ENCODE measurements around the gene CARS2.

DNA sequence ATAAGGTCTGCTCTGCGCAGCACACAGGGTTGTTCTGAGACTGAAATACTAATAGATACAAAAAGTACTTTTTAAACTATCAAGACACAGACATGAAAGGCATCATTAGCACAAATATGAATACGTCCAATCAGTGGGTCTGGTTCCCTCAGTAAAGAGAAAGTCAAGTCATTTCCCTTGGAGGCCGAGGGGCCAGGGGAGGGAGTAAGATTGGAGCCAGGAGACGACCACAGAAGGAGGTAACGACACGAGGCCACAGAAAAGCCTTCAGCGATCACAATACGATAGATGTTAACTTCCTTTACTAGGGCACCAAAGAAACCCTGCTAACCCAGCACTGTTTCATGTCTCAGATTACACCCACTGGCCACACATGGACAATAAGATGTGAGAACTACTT, 5.3 kb downstream of the CARS2 start:
- TF ChIP-seq, protein P1, sequence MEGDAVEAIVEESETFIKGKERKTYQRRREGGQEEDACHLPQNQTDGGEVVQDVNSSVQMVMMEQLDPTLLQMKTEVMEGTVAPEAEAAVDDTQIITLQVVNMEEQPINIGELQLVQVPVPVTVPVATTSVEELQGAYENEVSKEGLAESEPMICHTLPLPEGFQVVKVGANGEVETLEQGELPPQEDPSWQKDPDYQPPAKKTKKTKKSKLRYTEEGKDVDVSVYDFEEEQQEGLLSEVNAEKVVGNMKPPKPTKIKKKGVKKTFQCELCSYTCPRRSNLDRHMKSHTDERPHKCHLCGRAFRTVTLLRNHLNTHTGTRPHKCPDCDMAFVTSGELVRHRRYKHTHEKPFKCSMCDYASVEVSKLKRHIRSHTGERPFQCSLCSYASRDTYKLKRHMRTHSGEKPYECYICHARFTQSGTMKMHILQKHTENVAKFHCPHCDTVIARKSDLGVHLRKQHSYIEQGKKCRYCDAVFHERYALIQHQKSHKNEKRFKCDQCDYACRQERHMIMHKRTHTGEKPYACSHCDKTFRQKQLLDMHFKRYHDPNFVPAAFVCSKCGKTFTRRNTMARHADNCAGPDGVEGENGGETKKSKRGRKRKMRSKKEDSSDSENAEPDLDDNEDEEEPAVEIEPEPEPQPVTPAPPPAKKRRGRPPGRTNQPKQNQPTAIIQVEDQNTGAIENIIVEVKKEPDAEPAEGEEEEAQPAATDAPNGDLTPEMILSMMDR (optimal IDR thresholded peaks at IDR 0.05 in 1 of 3, IDR thresholded peaks at IDR 0.05 in 1 of 3, conservative IDR thresholded peaks at IDR 0.05 in 1 of 3; ENCODE audit: extremely low read depth in 1 of 3, insufficient read depth in 2 of 3, low read length in 3 of 3): no peak
- TF ChIP-seq EZH2 (IDR thresholded peaks at IDR 0.05; ENCODE audit: low read length): no peak
